Common myeloid progenitor, CD34-positive (primary cell): ENCODE results near the gene KIN.

ENCODE experiments used
- CTCF ChIA-PET: fragments of 350-600 bp; sonication (Branson Sonifier 250); formaldehyde crosslinking; loops from one replicate; lab custom pipeline; 2021; ENCODE audit warnings: antibody characterized with exemption; lab: Charles Lee
- POLR2A ChIA-PET: fragments of 350-600 bp; sonication (Branson Sonifier 250); formaldehyde crosslinking; loops from one replicate; lab custom pipeline; 2021; ENCODE audit warnings: antibody characterized with exemption; lab: Charles Lee
- DNase-seq, 3 donors: peaks; one replicate each; pipeline versions ENCODE4 v3.0.0 to v3.0.0-alpha.2; 2013
- H3K27ac ChIP-seq, 2 experiments: 1 replicate in 1 of 2; 2 replicates in 1 of 2; pipeline ENCODE4 v1.7.0; 2013; ENCODE audit warnings: inconsistent platforms in 2 of 2, low read length in 2 of 2, mild to moderate bottlenecking in 2 of 2, low read depth in 1 of 2, moderate library complexity in 1 of 2; ENCODE audit not compliant: severe bottlenecking in 2 of 2, insufficient read depth in 1 of 2, poor library complexity in 1 of 2
- H3K27me3 ChIP-seq, 5 experiments: replicated peaks in 2 of 5; 1 replicate in 3 of 5; 2 replicates in 2 of 5; pipeline versions ENCODE4 v1.6.1 to v1.7.0; 2013; ENCODE audit warnings: low read length in 4 of 5, mild to moderate bottlenecking in 2 of 5, moderate library complexity in 2 of 5, inconsistent platforms in 1 of 5; ENCODE audit not compliant: insufficient read depth in 5 of 5, control insufficient read depth in 4 of 5
- H3K36me3 ChIP-seq, 4 experiments: 1 replicate in 2 of 4; 2 replicates in 2 of 4; pipeline versions ENCODE4 v1.6.1 to v1.7.0; 2013; ENCODE audit warnings: low read length in 3 of 4, control low read depth in 1 of 4, mild to moderate bottlenecking in 1 of 4; ENCODE audit not compliant: control insufficient read depth in 4 of 4, insufficient read depth in 4 of 4
- H3K4me1 ChIP-seq, 4 experiments: 1 replicate in 3 of 4; 2 replicates in 1 of 4; pipeline versions ENCODE4 v1.6.1 to v1.7.1; 2013; ENCODE audit warnings: low read length in 3 of 4, mild to moderate bottlenecking in 3 of 4, control low read depth in 1 of 4, inconsistent platforms in 1 of 4, moderate library complexity in 1 of 4; ENCODE audit not compliant: control insufficient read depth in 4 of 4, insufficient read depth in 4 of 4; ENCODE audit errors: control extremely low read depth in 1 of 4
- H3K4me3 ChIP-seq, 7 experiments: 1 replicate in 4 of 7; 2 replicates in 3 of 7; pipeline versions ENCODE4 v1.5.1 to v1.7.0; 2013; ENCODE audit warnings: mild to moderate bottlenecking in 7 of 7, low read length in 6 of 7, moderate library complexity in 6 of 7, inconsistent platforms in 2 of 7, low read depth in 2 of 7, control low read depth in 1 of 7; ENCODE audit not compliant: insufficient read depth in 4 of 7, control insufficient read depth in 1 of 7; ENCODE audit errors: extremely low read depth in 1 of 7
- H3K9me3 ChIP-seq, 5 experiments: 1 replicate in 4 of 5; 2 replicates in 1 of 5; pipeline versions ENCODE4 v1.6.1 to v1.7.1; 2013; ENCODE audit warnings: low read length in 4 of 5, mild to moderate bottlenecking in 2 of 5, inconsistent platforms in 1 of 5, low read depth in 1 of 5, moderate library complexity in 1 of 5; ENCODE audit not compliant: control insufficient read depth in 4 of 5, insufficient read depth in 2 of 5; ENCODE audit errors: control extremely low read depth in 1 of 5
- WGBS: methylation state at CpG from one replicate; pipeline ENCODE4 v1.1.5; 2013; ENCODE audit not compliant: insufficient coverage; 5-methylcytosine and 5-hydroxymethylcytosine counted together

KIN gene

GRCh38 chr10:7701158-7701742, 86.5 kb downstream of the KIN start:
- H3K36me3 ChIP-seq = no peaks in the 10 kb centered on the region
- CTCF ChIA-PET = no interaction called here
- H3K4me1 ChIP-seq = no peaks in the 10 kb centered on the region
- H3K9me3 ChIP-seq = no peaks in the 10 kb centered on the region
- H3K4me3 ChIP-seq = no peak overlapping the region
- POLR2A ChIA-PET = no interaction called here
- peaks cover 0 to 28% (median 3%) of the 10 kb centered on the region in 5 experiments for H3K27me3 ChIP-seq
- H3K27ac ChIP-seq = no peak overlapping the region
- WGBS = 100% methylated on average over 4 of the region's 8 CpGs
- DNase-seq = no peak
